Colonic mucosa (tissue), 4 donors: ENCODE measurements around the gene RAPGEF6. TPM values are rescaled to one million over a fixed set of nuclear protein-coding genes. Genes with fewer than 3 reads are reported as not detected.

Experiments
- DNase-seq: peaks from one replicate; pipeline ENCODE4 v3.0.0-alpha.2; 2020
- H3K27ac ChIP-seq: fragments of 200-600 bp; one replicate; pipeline ENCODE4 v1.8.0; 2021
- H3K27me3 ChIP-seq: fragments of 200-600 bp; one replicate; pipeline ENCODE4 v1.8.0; 2021
- H3K36me3 ChIP-seq: fragments of 200-600 bp; one replicate; pipeline ENCODE4 v1.8.0; 2021
- H3K4me1 ChIP-seq: fragments of 200-600 bp; one replicate; pipeline ENCODE4 v1.8.0; 2021; ENCODE audit warnings: mild to moderate bottlenecking
- H3K4me3 ChIP-seq: fragments of 200-600 bp; one replicate; pipeline ENCODE4 v1.8.0; 2021
- H3K9ac ChIP-seq, 2 donors: one replicate each; pipeline ENCODE4 v1.7.0; 2013; ENCODE audit warnings: control low read depth in 2 of 2, low read depth in 2 of 2, low read length in 2 of 2
- H3K9me3 ChIP-seq: fragments of 200-600 bp; one replicate; pipeline ENCODE4 v1.8.0; 2021
- intact Hi-C: fragments of 100-400 bp; cut with DNase I; formaldehyde crosslinking; loops from one replicate; pipeline ENCODE4 v1.14.1; 2022
- total RNA-seq, 2 donors: library from RNA; stranded (reverse); fragmentation: NEBNext Ultra II Directional in 1 of 2; extraction: Animal tissue kit (Norgen Biotek cat#: 25700) in 1 of 2; gene quantifications; one replicate each; pipeline ENCODE4 v1.2.1, GENCODE V29; 2021
- TF ChIP-seq, protein P1 (sequence below): fragments of 200-600 bp; IDR thresholded peaks from one replicate; pipeline ENCODE4 v1.8.0; 2022; ENCODE audit warnings: antibody characterized with exemption, mild to moderate bottlenecking
- donor health status: healthy.
- donor health status: DM: no; HTN: no; CAD: no.
- donor health status: DM: no; HTN: no; CAD: no.

Gene RAPGEF6
- total RNA-seq, 2 donors from 2014 or later, result 14.9 to 16.2 TPM

GRCh38 chr5:131389869-131390265 lies 245.2 kb downstream of the RAPGEF6 start:
- Histone ChIP-seq H3K27ac (no peak overlapping the region), H3K36me3 (no peaks in the 10 kb centered on the region), H3K9me3 (no peaks in the 10 kb centered on the region), H3K4me3 (no peak overlapping the region), H3K4me1 (no peaks in the 10 kb centered on the region), H3K9ac (no peak overlapping the region), H3K27me3 (no peaks in the 10 kb centered on the region)
- intact Hi-C loops, result loop anchor here (10.0 kb wide), 2 partner anchors 125 to 225 kb away; partner anchors contain the start of genes CDC42SE2 and HINT1
- DNase-seq, result no peak
- TF ChIP-seq, protein P1, sequence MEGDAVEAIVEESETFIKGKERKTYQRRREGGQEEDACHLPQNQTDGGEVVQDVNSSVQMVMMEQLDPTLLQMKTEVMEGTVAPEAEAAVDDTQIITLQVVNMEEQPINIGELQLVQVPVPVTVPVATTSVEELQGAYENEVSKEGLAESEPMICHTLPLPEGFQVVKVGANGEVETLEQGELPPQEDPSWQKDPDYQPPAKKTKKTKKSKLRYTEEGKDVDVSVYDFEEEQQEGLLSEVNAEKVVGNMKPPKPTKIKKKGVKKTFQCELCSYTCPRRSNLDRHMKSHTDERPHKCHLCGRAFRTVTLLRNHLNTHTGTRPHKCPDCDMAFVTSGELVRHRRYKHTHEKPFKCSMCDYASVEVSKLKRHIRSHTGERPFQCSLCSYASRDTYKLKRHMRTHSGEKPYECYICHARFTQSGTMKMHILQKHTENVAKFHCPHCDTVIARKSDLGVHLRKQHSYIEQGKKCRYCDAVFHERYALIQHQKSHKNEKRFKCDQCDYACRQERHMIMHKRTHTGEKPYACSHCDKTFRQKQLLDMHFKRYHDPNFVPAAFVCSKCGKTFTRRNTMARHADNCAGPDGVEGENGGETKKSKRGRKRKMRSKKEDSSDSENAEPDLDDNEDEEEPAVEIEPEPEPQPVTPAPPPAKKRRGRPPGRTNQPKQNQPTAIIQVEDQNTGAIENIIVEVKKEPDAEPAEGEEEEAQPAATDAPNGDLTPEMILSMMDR, result no peak

- no peak overlapping the region for H3K9ac ChIP-seq
- no peak for DNase-seq
- intact Hi-C loops, result loop anchor here (10.0 kb wide), 2 partner anchors 124 to 224 kb away; partner anchors contain the start of genes CDC42SE2 and HINT1
These were observed 245.7 kb downstream of the RAPGEF6 start for GRCh38 chr5:131389096-131389868.

DNA sequence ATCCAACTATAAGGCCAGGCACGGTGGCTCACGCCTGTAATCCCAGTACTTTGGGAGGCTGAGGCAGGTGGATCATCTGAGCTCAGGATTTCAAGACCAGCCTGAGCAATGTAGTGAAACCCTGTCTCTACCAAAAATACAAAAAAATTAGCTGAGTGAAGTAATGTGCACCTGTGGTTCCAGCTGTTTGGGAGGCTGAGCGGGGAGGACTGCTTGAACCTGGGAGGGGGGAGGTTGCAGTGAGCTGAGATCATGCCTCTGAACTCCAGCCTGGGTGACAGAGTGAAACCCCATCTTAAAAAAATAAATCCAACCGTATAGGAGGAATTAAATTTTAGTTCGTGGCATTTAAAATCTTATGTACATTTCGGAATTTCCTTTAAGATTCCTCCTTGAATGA lies 247.8 kb downstream of the RAPGEF6 start:
- Histone ChIP-seq H3K27ac (no peak overlapping the region), H3K36me3 (no peaks in the 10 kb centered on the region), H3K9me3 (no peaks in the 10 kb centered on the region), H3K27me3 (no peaks in the 10 kb centered on the region), H3K9ac (no peak overlapping the region), H3K4me3 (no peak overlapping the region), H3K4me1 (no peaks in the 10 kb centered on the region)
- no peak for DNase-seq
- TF ChIP-seq, protein P1, result no peak
- intact Hi-C loops, result loop anchor here (10.0 kb wide), 2 partner anchors 122 to 222 kb away; partner anchors contain the start of genes CDC42SE2 and HINT1

More at GRCh38 chr5:131389096-131389868, 245.7 kb downstream of the RAPGEF6 start:
- Histone ChIP-seq H3K4me1 (no peaks in the 10 kb centered on the region), H3K36me3 (no peaks in the 10 kb centered on the region), H3K27ac (no peak overlapping the region), H3K27me3 (no peaks in the 10 kb centered on the region), H3K9me3 (no peaks in the 10 kb centered on the region), H3K4me3 (no peak overlapping the region)
- TF ChIP-seq, protein P1, result no peak

DNA sequence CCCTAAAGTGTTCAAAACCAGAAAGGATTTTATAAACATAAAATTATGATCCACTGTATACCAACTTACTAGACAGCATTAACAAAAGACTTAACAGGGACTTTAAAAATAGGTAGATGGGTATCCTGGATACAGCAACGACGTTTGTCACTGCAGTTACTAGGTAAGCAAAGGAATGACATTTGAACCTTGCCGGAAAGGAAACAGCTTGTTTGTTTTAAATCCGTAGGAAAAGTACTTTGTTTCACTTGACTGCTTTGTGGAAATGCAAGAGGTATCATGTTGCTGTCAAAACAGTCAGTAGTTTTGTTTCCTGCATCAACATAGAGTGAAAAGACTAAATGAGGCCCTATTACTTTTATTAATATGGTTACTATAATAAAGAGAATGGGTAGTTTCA lies 248.2 kb downstream of the RAPGEF6 start:
- intact Hi-C loops, result loop anchor here (10.0 kb wide), 2 partner anchors 122 to 222 kb away; partner anchors contain the start of genes CDC42SE2 and HINT1
- Histone ChIP-seq H3K36me3 (no peaks in the 10 kb centered on the region), H3K9me3 (no peaks in the 10 kb centered on the region), H3K27me3 (no peaks in the 10 kb centered on the region), H3K9ac (no peak overlapping the region), H3K4me1 (no peaks in the 10 kb centered on the region), H3K4me3 (no peak overlapping the region), H3K27ac (no peak overlapping the region)
- TF ChIP-seq, protein P1, result no peak
- DNase-seq, result no peak

DNA sequence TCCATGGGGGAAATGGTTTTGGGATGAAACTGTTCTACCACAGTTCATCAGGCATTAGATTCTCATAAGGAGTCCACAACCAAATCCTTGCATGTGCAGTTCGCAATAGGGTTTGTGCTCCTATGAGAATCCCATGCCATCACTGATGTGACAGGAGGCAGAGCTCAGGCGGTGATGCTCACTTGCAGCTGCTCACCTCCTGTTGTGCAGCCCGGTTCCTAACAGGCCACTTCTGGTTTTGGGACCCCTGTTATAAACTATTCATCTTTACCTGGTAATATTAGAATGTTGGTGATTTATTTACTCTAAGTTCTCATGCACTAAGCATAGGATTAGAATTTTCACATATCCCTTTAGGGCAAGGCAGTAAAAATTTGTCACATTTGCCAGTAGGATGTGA lies 248.9 kb downstream of the RAPGEF6 start:
- intact Hi-C loops, result loop anchor here (10.0 kb wide), 2 partner anchors 121 to 221 kb away; partner anchors contain the start of genes CDC42SE2 and HINT1
- Histone ChIP-seq H3K36me3 (no peaks in the 10 kb centered on the region), H3K27ac (no peak overlapping the region), H3K27me3 (no peaks in the 10 kb centered on the region), H3K9me3 (no peaks in the 10 kb centered on the region), H3K4me1 (no peaks in the 10 kb centered on the region), H3K4me3 (no peak overlapping the region), H3K9ac (no peak overlapping the region)
- DNase-seq, result no peak
- TF ChIP-seq, protein P1, result no peak
